Measurements from ENCODE around the gene CIB1. TPM values are rescaled to one million over a fixed set of nuclear protein-coding genes. Genes with fewer than 3 reads are reported as not detected.
A peak's percentile ranks its signal among the peaks of the same experiment; 100 is the strongest.

Gene CIB1
- total RNA-seq, 6 experiments from 2014 or later: 43.4 to 83.0 (median 51.0) TPM

GRCh38 chr15:90259524-90259923 lies 25.8 kb upstream of the CIB1 start:
- Histone ChIP-seq H3K27me3 (no peaks in the 10 kb centered on the region), H3K4me1 (peaks cover 0 to 5% (median 2%) of the 10 kb centered on the region in 4 donors), H3K4me3 (no peak overlapping the region), H3K36me3 (no peaks in the 10 kb centered on the region), H3K27ac (no peak overlapping the region), H3K9me3 (no peaks in the 10 kb centered on the region)
- WGBS (ENCODE audit: insufficient coverage, low coverage, low lambda C conversion rate, missing lambda C conversion rate): 82% methylated on average over 5 of the region's 5 CpGs
- TF ChIP-seq POLR2A (IDR thresholded peaks at IDR 0.05) (no peak), CTCF (IDR thresholded peaks at IDR 0.05) (no peak)
- intact Hi-C loops (cut with DNase I): no loop called here
- ATAC-seq (no peak), DNase-seq (no peak)

GRCh38 chr15:90257776-90258175 lies 24.0 kb upstream of the CIB1 start:
- Histone ChIP-seq H3K27me3 (no peaks in the 10 kb centered on the region), H3K27ac (no peak overlapping the region), H3K4me1 (no peaks in the 10 kb centered on the region), H3K9me3 (no peaks in the 10 kb centered on the region), H3K4me3 (no peak overlapping the region), H3K36me3 (no peaks in the 10 kb centered on the region)
- DNase-seq (no peak), ATAC-seq (no peak)
- intact Hi-C loops (cut with DNase I): no loop called here
- WGBS (ENCODE audit: insufficient coverage, low coverage, low lambda C conversion rate, missing lambda C conversion rate): 100% methylated on average over 2 of the region's 7 CpGs
- TF ChIP-seq POLR2A (IDR thresholded peaks at IDR 0.05): no peak
- TF ChIP-seq CTCF (IDR thresholded peaks at IDR 0.05): no peak

- Histone ChIP-seq H3K27ac (no peak within 1 kb of the TSS), H3K36me3 (no peaks in the 10 kb centered on the region), H3K4me1 (peaks cover 0 to 4% (median 0%) of the 10 kb centered on the region in 4 donors), H3K9me3 (no peaks in the 10 kb centered on the region), H3K27me3 (no peaks in the 10 kb centered on the region), H3K4me3 (peak within 1 kb of the TSS; percentile 46 to 58 (median 55))
- 8% methylated on average over 12 of the region's 44 CpGs for WGBS (ENCODE audit: insufficient coverage, low coverage, low lambda C conversion rate, missing lambda C conversion rate)
- intact Hi-C loops (cut with DNase I): no loop called here
- DNase-seq: peak; percentile 97 to 99 (median 99)
- TF ChIP-seq CTCF (IDR thresholded peaks at IDR 0.05) (no peak), POLR2A (IDR thresholded peaks at IDR 0.05) (peak; percentile 44)
- peak; percentile 98 to 100 (median 99) for ATAC-seq
Measured at GRCh38 chr15:90249203-90249863, 15.6 kb upstream of the CIB1 start, which contains the start of gene TTLL13. Gene TTLL13 (plus strand): TSS chr15:90249556. CDS start chr15:90250631, 1,075 bp downstream.

DNA sequence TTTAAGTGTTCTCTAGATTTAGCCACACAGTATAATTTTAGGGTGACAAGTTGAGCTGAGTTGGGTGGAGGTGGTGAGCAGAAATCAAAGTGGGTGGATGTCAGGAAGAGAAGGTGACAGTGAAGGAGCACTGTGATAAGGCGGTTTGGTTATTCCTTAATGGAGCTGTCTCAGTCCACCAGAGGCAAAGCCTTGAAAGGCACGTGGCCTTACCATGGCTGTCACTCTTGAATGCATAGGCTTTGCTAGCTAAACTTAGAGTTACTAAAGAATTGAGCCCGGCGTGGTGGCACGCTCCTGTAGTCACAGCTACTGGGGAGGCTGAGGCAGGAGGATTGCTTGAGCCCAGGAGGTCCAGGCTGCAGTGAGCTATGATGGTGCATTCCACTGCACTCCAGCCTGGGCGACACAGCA lies 15.1 kb upstream of the CIB1 start:
- Histone ChIP-seq H3K9me3 (no peaks in the 10 kb centered on the region), H3K4me3 (peak overlapping the region in 2 of 3 donors; percentile 55 to 58), H3K36me3 (no peaks in the 10 kb centered on the region), H3K4me1 (peaks cover 0 to 4% (median 0%) of the 10 kb centered on the region in 4 donors), H3K27ac (no peak overlapping the region), H3K27me3 (no peaks in the 10 kb centered on the region)
- intact Hi-C loops (cut with DNase I): no loop called here
- TF ChIP-seq CTCF (IDR thresholded peaks at IDR 0.05) (no peak), POLR2A (IDR thresholded peaks at IDR 0.05) (no peak)
- WGBS (ENCODE audit: insufficient coverage, low coverage, low lambda C conversion rate, missing lambda C conversion rate): 30% methylated on average over 3 of the region's 6 CpGs
- no peak for ATAC-seq
- DNase-seq: no peak

All from right lobe of liver (tissue), 6 donors.